UCSD-AML1 (cell line): ENCODE measurements around the gene TRRAP.
"Not testable (repeated sequence)": the region's sequence is repeated elsewhere in the genome, so short reads cannot be mapped to it uniquely, and the experiment has no call there.

Source experiments
- DNase-seq: peaks from one replicate; lab custom pipeline; 2025; ENCODE audit not compliant: unreplicated experiment; lab: John Stamatoyannopoulos, UW

TRRAP gene

GRCh38 chr7:98878365-98879197 lies at the start of gene TRRAP:
Gene TRRAP, plus strand, starts transcription at chr7:98878532. Its CDS starts 2,619 bp downstream, at chr7:98881151.
- DNase-seq = peak; percentile 62

- no peak for DNase-seq
Measured at GRCh38 chr7:98830972-98831548, 47.3 kb upstream of the TRRAP start.

- DNase-seq = peak; percentile 18
Measured at GRCh38 chr7:98831641-98832221, 46.6 kb upstream of the TRRAP start.

- no peak for DNase-seq
Measured at GRCh38 chr7:98833022-98833421, 45.3 kb upstream of the TRRAP start.

- no peak for DNase-seq
Measured at GRCh38 chr7:98834949-98835348, 43.4 kb upstream of the TRRAP start.

GRCh38 chr7:98836811-98837629 lies 41.3 kb upstream of the TRRAP start:
- DNase-seq = peak; percentile 11

GRCh38 chr7:98837630-98837972 lies 40.7 kb upstream of the TRRAP start:
- no peak for DNase-seq

- no peak for DNase-seq
Measured at GRCh38 chr7:98840096-98840495, 38.2 kb upstream of the TRRAP start.

GRCh38 chr7:98840722-98841121 lies 37.6 kb upstream of the TRRAP start:
- no peak for DNase-seq

- peak; percentile 28 for DNase-seq
Measured at GRCh38 chr7:98841179-98841997, 36.9 kb upstream of the TRRAP start.

- not testable (repeated sequence) for DNase-seq
Measured at GRCh38 chr7:98842552-98842951, 35.8 kb upstream of the TRRAP start.

GRCh38 chr7:98848918-98849317 lies 29.4 kb upstream of the TRRAP start:
- no peak for DNase-seq

GRCh38 chr7:98852826-98853225 lies 25.5 kb upstream of the TRRAP start:
- no peak for DNase-seq

- no peak for DNase-seq
Measured at GRCh38 chr7:98855610-98856422, 22.5 kb upstream of the TRRAP start.

- DNase-seq = no peak
Measured at GRCh38 chr7:98860071-98860470, 18.3 kb upstream of the TRRAP start.

- DNase-seq = no peak
Measured at GRCh38 chr7:98862203-98862602, 16.1 kb upstream of the TRRAP start.

GRCh38 chr7:98862716-98863420 lies 15.5 kb upstream of the TRRAP start:
- no peak for DNase-seq

GRCh38 chr7:98863601-98864000 lies 14.7 kb upstream of the TRRAP start:
- no peak for DNase-seq
